KMS-11 (cell line): ENCODE data around the gene LRFN2.

Experiments
- H2AFZ ChIP-seq: fragments of 200-600 bp; sonication (generic); 2 replicates; pipeline ENCODE4 v1.6.1; 2016; ENCODE audit warnings: antibody characterized with exemption, mixed run types, low read depth
- H3K27ac ChIP-seq: fragments of 200-600 bp; sonication (generic); 2 replicates; pipeline ENCODE4 v1.6.1; 2016; ENCODE audit warnings: mild to moderate bottlenecking, mixed run types
- H3K27me3 ChIP-seq: fragments of 200-600 bp; sonication (generic); 2 replicates; pipeline ENCODE4 v1.6.1; 2017; ENCODE audit warnings: mild to moderate bottlenecking, low read depth, mixed run types, moderate library complexity; ENCODE audit not compliant: insufficient read depth
- H3K36me3 ChIP-seq: fragments of 200-600 bp; sonication (generic); 2 replicates; pipeline ENCODE4 v1.6.1; 2017; ENCODE audit warnings: mild to moderate bottlenecking, mixed run types; ENCODE audit not compliant: insufficient read depth
- H3K4me1 ChIP-seq: fragments of 200-600 bp; sonication (generic); 2 replicates; pipeline ENCODE4 v1.6.1; 2016; ENCODE audit warnings: mild to moderate bottlenecking, low read depth, mixed run types; ENCODE audit not compliant: poor library complexity, severe bottlenecking
- H3K4me2 ChIP-seq: fragments of 200-600 bp; sonication (generic); 2 replicates; pipeline ENCODE4 v1.7.0; 2016; ENCODE audit warnings: mild to moderate bottlenecking, mixed run types
- H3K4me3 ChIP-seq: fragments of 200-600 bp; sonication (generic); IDR thresholded peaks from 2 replicates; pipeline ENCODE4 v1.6.1; 2017; ENCODE audit warnings: low read depth, low read length, mixed read lengths; ENCODE audit not compliant: insufficient read depth
- H3K79me2 ChIP-seq: fragments of 200-600 bp; sonication (generic); 2 replicates; pipeline ENCODE4 v1.6.1; 2016; ENCODE audit warnings: low read depth, mixed run types; ENCODE audit not compliant: insufficient read depth
- H3K9ac ChIP-seq: fragments of 200-600 bp; sonication (generic); 2 replicates; pipeline ENCODE4 v1.6.1; 2016; ENCODE audit warnings: mild to moderate bottlenecking, mixed run types
- H4K20me1 ChIP-seq: fragments of 200-600 bp; sonication (generic); 2 replicates; pipeline ENCODE4 v1.6.1; 2016; ENCODE audit warnings: mild to moderate bottlenecking, mixed run types; ENCODE audit not compliant: insufficient read depth
- CTCF ChIP-seq: fragments of 200-600 bp; sonication (generic); conservative IDR thresholded peaks from 2 replicates; pipeline ENCODE4 v1.6.1; 2017; ENCODE audit warnings: low read depth, mild to moderate bottlenecking, antibody characterized with exemption, low read length, moderate library complexity, mixed read lengths

LRFN2 gene

GRCh38 chr6:40406175-40406574 lies 181.0 kb downstream of the LRFN2 start:
- H4K20me1 ChIP-seq = no peaks in the 10 kb centered on the region
- no peaks in the 10 kb centered on the region for H3K79me2 ChIP-seq
- H3K36me3 ChIP-seq = no peaks in the 10 kb centered on the region
- no peaks in the 10 kb centered on the region for H3K27me3 ChIP-seq
- no peak overlapping the region for H3K27ac ChIP-seq
- H2AFZ ChIP-seq = no peak overlapping the region
- TF ChIP-seq CTCF = no peak
- no peak overlapping the region for H3K4me2 ChIP-seq
- no peak overlapping the region for H3K9ac ChIP-seq
- H3K4me1 ChIP-seq = no peaks in the 10 kb centered on the region
- no peak overlapping the region for H3K4me3 ChIP-seq

- H3K27ac ChIP-seq = no peak overlapping the region
- no peaks in the 10 kb centered on the region for H3K36me3 ChIP-seq
- no peak for TF ChIP-seq CTCF
- H3K4me3 ChIP-seq = no peak overlapping the region
- H3K9ac ChIP-seq = no peak overlapping the region
- H3K27me3 ChIP-seq = no peaks in the 10 kb centered on the region
- H3K79me2 ChIP-seq = no peaks in the 10 kb centered on the region
- H2AFZ ChIP-seq = no peak overlapping the region
- H4K20me1 ChIP-seq = no peaks in the 10 kb centered on the region
- no peaks in the 10 kb centered on the region for H3K4me1 ChIP-seq
- no peak overlapping the region for H3K4me2 ChIP-seq
These were observed 186.4 kb downstream of the LRFN2 start for GRCh38 chr6:40400738-40401137.

GRCh38 chr6:40399888-40400457 lies 187.2 kb downstream of the LRFN2 start:
- no peak overlapping the region for H3K27ac ChIP-seq
- no peak for TF ChIP-seq CTCF
- no peaks in the 10 kb centered on the region for H4K20me1 ChIP-seq
- H2AFZ ChIP-seq = no peak overlapping the region
- no peaks in the 10 kb centered on the region for H3K27me3 ChIP-seq
- no peaks in the 10 kb centered on the region for H3K36me3 ChIP-seq
- H3K79me2 ChIP-seq = no peaks in the 10 kb centered on the region
- no peak overlapping the region for H3K4me3 ChIP-seq
- no peak overlapping the region for H3K4me2 ChIP-seq
- no peak overlapping the region for H3K9ac ChIP-seq
- H3K4me1 ChIP-seq = no peaks in the 10 kb centered on the region

- Histone ChIP-seq H3K4me3 (no peak overlapping the region), H3K4me2 (no peak overlapping the region), H3K27me3 (no peaks in the 10 kb centered on the region), H3K4me1 (no peaks in the 10 kb centered on the region), H4K20me1 (no peaks in the 10 kb centered on the region), H3K36me3 (no peaks in the 10 kb centered on the region), H3K79me2 (no peaks in the 10 kb centered on the region), H2AFZ (no peak overlapping the region), H3K9ac (no peak overlapping the region), H3K27ac (no peak overlapping the region)
- no peak for TF ChIP-seq CTCF
These were observed 188.2 kb downstream of the LRFN2 start for GRCh38 chr6:40398810-40399477.
